8988T (cell line): ENCODE measurements around the gene CAPN11.
"Not testable (repeated sequence)": the region's sequence is repeated elsewhere in the genome, so short reads cannot be mapped to it uniquely, and the experiment has no call there.

Experiments used
- DNase-seq: peaks from one replicate; pipeline ENCODE4 v3.0.0; 2011

CAPN11 gene

DNA sequence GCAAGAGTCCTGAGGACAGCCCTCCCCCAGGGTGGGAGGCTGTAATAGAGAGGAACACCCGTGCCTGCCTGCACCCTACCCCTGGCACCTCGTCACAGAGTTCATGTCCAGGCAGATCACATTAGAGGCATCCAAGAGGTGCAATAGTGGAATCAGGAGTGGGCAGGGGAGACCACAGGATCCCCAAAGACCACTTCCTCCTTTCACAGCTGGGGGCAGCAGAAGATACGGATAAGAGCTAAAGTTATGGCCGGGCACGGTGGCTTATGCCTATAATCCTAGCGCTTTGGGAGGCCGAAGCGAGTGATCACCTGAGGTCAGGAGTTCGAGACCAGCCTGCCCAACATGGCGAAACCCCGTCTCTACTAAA, 1.5 kb upstream of the CAPN11 start:
- DNase-seq = no peak

DNA sequence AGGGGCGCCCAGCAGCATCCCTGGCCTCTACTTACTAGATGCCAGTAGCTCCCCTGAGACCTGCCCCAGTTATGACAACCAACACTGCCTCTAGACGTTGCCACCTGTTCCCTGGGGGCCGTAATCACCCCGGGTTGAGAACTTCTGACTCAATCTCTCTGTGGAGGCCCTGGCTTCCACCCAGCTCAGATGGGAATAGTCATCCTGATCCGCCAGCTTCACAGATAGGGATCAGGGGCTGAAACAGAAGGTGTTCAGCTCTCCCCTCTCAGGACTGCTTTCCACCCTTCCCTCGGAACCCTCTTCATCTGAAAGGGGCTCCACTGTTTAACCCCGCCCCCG, 3.3 kb downstream of the CAPN11 start:
- DNase-seq = no peak

DNA sequence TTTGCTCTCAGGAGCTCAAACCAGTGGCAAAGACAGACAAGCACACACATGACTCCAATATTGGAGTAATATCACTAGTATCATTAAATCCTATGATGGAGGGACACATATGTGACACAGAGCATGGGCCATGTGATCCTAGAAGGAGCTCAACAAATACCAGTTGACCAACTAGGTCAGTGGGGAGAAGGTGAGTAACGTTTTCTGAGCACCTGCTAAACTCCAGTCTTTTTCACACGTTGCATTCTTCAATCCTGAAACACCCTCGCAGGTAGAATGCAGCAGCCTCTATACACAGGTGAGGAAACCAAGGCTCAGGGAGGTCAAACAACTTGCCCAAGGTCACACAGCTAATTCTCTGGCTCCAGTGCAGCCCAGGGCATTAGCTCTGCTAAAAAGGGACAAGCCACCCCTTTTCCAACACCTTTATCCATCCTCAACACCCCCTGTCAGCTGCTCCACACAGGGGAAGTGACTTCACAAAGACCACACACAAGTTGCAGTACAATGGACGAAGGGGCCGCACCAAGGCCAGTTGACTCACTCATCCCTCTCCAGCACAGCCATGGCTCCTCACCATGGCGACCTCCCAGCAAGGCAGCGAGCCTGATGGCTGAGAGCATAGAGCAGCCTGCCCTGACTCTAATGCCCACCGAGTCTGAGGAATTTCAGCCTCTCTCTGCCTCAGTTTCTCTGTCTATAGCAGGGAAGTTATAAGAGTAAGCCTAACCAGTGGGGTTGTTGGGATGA, 4.4 kb downstream of the CAPN11 start:
- DNase-seq = no peak

DNA sequence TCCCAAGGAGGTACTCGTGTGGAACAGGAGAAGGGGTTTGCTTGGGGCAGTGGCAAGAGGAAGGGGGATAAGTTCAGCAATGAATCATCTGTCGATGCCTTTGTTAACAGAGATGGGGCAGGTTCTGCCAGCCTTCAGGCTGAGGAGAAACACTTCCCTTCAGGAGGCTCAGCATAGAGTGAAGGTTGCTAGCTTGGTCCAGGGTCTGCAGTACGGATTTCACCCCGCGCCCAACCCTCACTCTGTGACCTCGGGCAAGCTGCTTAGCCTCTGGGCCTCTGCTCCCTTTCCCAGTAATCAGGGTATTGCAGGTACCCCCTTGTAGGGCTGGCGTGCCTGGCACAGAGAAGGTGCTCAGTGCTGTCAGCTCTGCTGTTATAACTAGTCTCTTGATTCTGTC, 7.5 kb downstream of the CAPN11 start:
- DNase-seq = no peak

DNA sequence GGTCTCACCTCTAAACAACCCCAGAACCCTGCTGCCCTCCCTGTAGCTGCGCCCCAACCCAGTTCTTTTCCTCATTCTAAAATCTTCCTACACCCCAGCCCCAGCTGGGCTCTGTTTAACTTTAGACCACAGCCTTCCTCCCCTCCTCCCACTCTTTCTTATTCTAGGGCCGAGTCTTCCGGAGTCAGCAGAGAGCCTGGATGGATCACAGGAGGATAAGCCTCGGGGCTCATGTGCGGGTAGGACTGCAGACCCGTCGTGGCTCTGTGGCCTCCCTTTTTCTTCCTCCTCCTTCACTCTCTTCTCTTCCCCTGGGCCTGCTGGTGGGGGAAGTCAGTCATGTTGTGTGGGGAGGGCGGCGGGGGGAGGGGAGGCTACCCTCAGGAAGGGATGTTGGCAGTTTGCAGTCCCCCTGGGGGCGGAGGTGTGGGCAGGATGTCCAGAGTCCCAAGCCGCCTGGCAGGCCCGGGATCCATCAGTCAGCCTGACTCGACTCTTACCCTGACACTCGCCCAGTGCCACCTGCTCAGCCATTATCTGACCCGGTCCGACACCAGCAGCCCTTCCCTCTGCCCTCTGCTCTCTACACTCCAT, 8.1 kb downstream of the CAPN11 start:
- no peak for DNase-seq

DNA sequence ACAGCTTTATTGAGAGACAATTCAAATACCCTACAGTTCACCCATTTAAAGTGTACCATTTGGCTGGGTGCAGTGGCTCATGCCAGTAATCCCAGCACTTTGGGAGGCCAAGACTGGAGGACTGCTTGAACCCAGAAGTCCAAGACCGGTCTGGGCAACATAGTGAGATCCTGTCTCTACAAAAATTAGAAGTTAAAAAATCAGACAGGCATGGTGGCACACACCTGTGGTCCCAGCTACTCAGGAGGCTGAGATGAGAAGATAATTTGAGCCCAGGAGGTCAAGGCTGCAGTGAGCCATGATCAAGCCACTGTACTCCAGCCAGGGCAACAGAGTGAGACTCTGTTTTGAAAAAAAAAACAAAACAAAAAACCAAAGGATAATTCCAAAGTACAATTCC, 8.9 kb downstream of the CAPN11 start:
- DNase-seq = no peak

DNA sequence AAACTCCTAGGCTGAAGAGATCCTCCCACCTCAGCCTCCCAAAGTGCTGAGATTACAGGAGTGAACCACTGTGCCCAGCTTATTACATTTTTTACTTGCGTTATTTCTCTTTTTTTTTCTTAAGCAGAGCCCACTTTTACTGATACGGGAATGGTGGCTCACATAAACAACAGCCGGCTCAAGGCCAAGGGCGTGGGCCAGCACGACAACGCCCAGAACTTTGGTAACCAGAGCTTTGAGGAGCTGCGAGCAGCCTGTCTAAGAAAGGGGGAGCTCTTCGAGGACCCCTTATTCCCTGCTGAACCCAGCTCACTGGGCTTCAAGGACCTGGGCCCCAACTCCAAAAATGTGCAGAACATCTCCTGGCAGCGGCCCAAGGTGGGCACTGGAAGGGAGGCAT, 10.5 kb downstream of the CAPN11 start:
- no peak for DNase-seq

DNA sequence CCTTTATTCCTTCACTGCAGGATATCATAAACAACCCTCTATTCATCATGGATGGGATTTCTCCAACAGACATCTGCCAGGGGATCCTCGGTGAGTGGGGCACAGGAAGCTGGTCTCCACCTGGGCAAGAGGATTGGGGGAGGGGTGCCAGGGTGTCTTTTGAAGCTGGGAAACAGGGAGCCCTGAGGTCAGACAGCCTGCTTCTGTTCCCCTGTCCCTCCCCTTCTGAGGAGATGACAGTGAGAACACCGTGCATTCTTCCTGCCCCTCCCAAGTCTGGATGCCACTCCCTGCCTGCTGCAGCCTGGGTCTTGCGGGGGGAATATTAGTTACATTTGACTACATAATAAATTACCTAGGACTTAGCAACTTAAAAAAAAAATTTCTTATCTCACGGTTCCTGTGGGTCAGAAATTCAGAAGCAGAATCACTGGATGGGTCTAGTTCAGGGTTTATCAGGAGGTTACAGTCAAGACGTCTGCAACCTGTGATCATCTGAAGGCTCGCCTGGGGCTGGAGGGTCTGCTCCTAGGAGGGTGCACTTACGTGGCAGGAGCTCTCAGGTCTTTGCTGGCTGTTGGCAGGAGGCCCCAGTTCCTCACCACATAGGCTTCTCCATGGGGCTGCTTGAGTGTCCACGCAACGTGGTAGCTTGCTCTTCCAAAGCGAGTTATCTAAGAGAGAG, 11.4 kb downstream of the CAPN11 start:
- no peak for DNase-seq

DNA sequence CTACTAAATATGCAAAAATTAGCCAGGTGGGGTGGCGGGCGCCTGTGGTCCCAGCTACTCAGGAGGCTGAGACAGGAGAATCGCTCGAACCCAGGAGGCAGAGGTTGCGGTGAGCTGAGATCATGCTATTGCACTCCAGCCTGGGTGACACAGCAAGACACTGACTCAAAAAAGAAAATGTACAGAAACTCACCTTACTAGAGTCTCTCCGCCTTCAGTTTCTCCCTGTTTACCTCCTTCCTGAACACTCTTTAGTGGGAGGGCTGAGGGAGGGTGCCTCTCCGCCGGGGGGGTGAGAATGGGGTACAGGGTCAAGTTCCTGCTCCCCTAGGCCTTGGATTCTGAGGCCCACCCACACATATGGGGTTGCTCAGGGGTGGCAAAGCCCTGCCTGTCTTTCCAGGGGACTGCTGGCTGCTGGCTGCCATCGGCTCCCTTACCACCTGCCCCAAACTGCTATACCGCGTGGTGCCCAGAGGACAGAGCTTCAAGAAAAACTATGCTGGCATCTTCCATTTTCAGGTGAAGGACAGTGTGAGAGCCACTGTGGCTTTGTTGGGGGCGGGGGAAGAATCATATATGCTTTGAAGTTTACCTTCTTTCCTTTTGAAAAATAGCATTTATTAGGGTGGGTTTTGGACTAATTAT, 13.4 kb downstream of the CAPN11 start:
- no peak for DNase-seq

DNA sequence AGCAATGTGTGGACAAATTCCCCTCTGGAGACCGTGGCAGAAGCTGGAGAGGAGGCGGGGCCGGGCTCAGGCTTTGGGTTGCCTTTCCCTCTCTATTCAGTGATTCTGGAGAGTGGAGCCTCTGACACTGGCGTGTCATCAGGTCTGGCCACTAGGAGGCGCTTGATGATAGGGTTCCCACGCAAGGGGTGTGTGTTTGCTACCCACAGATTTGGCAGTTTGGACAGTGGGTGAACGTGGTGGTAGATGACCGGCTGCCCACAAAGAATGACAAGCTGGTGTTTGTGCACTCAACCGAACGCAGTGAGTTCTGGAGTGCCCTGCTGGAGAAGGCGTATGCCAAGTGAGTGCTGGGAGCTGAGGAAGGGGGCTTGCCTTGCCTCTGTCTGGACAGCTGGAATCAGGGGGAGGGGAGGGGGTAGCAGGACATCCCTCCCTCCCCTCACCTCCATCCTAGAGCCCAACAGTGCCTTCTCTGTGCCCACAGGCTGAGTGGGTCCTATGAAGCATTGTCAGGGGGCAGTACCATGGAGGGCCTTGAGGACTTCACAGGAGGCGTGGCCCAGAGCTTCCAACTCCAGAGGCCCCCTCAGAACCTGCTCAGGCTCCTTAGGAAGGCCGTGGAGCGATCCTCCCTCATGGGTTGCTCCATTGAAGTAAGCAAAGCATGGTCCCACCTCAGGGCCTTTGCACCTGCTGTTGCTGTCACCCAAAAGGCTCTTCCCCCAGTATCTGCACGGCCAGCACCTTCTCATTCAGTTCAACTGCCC, 14.3 kb downstream of the CAPN11 start:
- peak; percentile 85 for DNase-seq

DNA sequence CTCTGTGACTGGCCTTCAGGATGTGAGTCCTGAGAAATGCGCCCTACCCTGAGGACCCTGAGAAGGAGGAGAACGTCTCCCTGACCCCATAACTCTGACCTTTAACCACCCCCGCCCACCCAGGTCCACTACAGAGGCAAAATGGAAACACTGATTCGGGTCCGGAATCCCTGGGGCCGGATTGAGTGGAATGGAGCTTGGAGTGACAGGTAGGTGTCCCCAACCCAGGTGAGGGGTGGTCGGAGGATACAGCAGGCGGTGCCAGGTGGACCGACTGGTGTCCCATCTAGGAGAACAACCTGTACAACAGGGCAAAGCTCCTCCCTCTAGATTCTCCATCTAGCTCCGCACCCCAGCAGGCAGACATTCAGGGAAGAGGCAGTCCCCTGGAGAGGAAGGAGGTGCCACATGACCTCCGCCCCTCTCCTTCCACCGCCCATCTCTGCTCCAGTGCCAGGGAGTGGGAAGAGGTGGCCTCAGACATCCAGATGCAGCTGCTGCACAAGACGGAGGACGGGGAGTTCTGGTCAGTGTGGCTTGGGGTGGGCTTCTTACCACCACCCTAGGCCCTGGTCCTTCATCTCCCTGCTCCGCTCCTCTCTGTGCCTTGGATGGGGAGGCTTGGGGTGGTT, 17.6 kb downstream of the CAPN11 start:
- no peak for DNase-seq

DNA sequence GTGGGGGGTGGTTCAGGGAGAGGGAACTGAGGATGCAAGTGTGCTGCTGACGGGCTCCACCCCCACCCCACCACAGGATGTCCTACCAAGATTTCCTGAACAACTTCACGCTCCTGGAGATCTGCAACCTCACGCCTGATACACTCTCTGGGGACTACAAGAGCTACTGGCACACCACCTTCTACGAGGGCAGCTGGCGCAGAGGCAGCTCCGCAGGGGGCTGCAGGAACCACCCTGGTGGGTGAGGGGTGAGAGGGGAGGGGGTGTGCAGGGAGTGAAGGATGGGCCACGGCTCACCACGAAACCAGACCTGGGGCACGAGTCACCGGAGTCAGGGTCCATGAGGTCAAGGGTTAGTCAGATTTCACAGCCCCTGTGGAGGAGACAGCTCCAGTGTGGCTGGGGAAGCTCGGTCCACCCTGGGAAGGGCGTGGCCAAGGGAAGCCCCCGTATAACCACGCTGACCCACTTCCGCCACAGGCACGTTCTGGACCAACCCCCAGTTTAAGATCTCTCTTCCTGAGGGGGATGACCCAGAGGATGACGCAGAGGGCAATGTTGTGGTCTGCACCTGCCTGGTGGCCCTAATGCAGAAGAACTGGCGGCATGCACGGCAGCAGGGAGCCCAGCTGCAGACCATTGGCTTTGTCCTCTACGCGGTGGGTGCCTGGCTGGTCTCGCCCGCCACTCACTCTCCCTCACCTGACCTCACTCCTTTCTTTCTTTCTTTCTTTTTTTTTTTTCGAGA, 18.3 kb downstream of the CAPN11 start:
- DNase-seq = no peak

DNA sequence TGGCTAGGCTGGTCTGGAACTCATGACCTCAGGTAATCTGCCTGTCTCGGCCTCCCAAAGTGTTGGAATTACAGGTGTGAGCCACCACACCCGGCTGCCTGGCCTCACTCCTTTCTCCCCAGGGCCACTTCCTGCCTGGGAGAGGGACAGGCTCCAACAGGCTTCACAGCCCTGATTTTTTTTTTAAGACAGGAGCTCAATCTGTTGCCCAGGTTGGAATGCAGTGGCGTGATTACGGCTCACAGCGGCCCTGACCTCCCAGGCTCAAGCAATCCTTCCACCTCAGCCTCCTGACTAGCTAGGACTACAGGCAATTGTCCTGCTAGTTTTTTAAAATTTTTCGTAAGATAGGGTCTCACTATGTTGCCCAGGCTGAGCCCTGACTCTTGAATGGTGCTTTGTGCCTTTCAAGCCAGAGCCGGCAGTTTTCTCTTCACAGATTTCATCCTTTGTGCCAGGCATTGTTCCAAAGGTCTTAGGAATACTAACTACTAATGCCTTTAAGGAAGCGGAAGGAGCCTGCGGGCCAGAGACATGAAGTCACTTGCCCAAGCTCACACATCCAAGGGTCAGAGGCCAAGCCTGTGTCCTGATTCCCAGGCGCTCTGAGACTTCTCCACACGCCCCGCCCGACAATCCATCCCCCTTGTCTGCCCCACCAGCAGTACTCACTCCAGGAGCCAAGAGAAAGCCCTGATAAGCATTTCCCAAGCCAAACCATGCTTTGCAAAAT, 19.2 kb downstream of the CAPN11 start:
- no peak for DNase-seq

DNA sequence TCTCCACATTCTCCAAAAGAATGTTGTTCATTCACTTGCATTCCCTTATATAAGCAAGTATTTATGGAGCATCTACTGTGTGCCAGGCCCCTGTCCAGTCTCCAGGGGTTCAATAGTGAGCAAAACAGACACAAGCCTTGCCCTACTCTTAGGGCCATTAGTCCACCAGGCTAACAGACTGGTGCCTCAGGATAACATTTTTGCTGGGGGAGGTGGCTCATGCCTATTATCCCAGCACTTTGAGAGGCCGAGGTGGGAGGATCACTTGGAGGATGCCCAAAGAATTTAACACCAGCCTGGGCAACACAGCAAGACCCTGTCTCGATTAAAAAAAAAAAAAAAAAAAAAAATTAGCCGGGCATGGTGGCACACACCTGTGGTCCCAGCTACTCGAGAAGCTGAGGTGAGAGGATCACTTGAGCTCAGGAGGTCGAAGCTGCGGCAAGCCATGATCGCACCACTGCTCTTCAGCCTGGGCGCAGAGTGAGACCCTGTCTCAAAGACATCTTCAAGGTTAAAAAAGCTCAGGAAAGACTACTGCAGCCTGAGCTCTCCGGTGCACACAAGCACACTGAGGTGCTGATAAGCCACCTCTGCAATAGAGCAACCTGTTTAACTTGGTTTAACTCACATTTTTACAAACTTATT, 19.9 kb downstream of the CAPN11 start:
- no peak for DNase-seq

DNA sequence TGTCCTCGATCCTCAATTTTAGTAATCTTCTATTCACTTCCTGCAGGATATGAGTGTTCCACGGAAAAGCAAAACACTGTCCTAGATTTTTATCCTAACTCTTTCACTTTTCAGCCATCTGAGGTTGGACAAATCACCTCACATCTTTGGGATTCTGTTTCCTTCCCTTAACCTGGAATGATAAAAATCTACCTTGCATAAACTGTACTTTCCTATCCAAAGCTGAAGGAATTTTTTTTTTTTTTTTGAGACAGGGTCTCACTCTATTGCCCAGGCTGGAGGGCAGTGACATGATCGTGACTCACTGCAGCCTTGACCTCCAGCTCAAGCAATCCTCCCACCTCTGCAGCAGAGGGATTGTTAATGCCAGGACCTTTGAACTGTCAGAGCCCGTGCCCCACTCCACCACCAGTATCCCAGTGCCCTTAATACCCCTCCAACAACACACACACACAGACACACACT, 20.5 kb downstream of the CAPN11 start:
- no peak for DNase-seq

DNA sequence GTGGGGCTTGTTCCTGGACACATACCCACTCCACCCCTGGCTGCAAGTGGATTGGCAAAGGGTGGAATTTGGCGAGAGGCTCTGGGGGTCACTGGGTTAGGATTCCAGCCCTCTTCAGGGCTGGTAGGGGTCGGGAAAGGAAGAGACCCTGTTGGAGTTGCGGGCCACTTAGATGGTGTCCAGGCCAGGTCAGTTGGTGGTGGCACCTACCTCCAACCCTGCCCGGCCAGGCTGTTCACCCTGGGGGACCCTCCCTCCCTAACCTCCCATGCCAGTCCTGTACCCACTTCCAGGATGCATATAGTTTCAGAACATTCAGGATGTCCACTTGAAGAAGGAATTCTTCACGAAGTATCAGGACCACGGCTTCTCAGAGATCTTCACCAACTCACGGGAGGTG, 21.0 kb downstream of the CAPN11 start:
- no peak for DNase-seq

DNA sequence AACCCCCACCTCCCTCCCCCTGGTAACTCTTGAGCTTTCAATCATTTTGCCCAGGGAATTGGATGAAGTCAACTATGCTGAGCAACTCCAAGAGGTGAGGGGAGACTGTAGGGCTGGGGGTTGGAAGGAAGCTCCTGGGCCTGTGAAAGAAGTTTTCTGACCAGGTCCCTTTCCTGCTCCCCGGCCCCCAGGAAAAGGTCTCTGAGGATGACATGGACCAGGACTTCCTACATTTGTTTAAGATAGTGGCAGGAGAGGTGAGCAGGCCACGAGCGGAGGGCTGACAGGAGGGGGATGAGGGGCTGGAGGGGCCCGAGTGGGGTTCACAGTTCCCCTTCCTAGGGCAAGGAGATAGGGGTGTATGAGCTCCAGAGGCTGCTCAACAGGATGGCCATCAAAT, 21.8 kb downstream of the CAPN11 start:
- no peak for DNase-seq

DNA sequence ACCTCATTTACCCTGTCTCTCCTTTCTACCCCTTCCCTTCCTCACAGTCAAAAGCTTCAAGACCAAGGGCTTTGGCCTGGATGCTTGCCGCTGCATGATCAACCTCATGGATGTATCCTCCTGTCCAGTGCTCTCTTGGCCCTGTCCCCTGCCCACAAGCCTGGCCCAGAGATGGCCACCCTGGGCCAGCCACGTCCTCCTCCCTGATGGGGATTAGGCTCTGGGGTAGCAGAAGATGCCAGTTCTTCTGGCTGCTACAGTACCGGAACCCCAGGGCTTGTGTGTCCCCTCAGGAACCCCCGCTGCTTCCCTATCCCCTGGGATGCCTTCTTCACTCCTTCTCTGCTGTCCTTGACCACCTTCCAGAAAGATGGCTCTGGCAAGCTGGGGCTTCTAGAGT, 22.3 kb downstream of the CAPN11 start:
- no peak for DNase-seq

DNA sequence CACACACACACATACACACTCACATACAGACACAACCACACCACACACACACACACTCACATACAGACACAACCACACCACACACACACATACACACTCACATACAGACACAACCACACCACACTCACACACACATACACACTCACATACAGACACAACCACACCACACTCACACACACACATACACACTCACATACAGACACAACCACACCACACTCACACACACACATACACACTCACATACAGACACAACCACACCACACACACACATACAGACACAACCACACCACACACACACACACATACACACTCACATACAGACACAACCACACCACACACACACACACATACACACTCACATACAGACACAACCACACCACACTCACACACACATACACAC, 23.2 kb downstream of the CAPN11 start:
- not testable (repeated sequence) for DNase-seq

DNA sequence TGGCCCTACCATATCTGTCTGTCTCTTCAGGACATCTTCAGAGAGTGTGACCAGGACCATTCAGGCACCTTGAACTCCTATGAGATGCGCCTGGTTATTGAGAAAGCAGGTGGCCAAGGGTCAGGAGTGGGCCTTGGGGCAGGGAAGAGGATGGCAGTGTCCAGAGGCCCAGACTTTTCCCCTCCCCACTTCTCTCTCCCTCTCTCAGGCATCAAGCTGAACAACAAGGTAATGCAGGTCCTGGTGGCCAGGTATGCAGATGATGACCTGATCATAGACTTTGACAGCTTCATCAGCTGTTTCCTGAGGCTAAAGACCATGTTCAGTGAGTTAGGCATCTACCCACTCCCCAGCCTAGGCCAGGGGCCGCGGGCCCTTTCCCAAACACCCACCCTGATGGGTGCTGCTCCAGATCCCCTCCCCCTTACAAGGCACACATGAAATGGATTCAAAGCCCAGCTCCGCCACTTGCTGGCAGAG, 24.3 kb downstream of the CAPN11 start:
- DNase-seq = no peak

DNA sequence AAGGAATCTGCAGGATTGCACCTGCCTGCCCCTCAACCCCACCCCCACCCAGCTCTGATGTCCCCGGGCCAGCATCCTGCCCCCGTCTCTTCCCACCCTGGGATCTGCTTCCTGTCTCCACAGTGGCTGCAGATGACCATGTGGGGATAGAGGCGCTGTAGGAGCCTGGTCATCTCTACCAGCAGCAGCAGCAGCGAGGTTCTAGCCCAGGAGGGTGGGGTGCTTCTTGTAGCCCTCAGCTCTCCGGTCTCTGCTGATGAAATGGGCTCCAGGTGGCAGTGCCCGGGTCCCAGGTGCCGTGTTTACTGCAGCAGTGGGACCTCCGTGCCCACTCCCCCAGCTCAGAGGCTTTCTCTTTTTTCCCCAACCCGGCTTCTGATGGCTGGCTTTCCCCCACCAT, 25.2 kb downstream of the CAPN11 start:
- DNase-seq = no peak
